Lower leg skin (tissue), 3 donors: Measurements from ENCODE around the gene MPIG6B.

Experiments
- POLR2A ChIP-seq, 2 donors: fragments of 450-650 bp; IDR thresholded peaks; one replicate each; pipeline ENCODE4 v1.6.1; 2016 to 2017; ENCODE audit warnings: antibody characterized with exemption in 2 of 2, mild to moderate bottlenecking in 1 of 2, moderate library complexity in 1 of 2
- TF ChIP-seq, protein P1 (sequence below), 3 donors: fragments of 450-650 bp; IDR thresholded peaks; one replicate each; pipeline ENCODE4 v1.5.1; 2016; ENCODE audit warnings: antibody characterized with exemption in 3 of 3, mild to moderate bottlenecking in 3 of 3, moderate library complexity in 2 of 3

DNA sequence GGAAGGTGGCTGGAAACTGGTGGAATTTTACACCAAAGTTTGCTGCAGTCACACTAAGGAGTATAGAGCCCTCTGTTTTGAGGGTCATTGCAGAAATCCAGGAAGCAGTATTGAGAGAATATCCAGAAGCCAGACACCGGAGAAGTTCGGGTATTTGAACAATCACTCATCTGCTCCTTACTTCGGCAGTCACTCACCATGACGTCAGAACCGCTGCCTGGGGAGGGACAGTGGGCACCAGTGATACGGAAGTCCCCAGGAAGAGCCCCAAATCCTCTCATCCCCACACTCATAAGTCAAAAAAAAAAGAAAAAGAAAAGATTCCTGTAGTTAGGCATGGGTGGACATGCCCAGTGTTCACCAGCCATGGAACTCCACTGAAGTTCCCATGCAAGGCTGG lies 46.3 kb upstream of the MPIG6B start:
- TF ChIP-seq, protein P1, sequence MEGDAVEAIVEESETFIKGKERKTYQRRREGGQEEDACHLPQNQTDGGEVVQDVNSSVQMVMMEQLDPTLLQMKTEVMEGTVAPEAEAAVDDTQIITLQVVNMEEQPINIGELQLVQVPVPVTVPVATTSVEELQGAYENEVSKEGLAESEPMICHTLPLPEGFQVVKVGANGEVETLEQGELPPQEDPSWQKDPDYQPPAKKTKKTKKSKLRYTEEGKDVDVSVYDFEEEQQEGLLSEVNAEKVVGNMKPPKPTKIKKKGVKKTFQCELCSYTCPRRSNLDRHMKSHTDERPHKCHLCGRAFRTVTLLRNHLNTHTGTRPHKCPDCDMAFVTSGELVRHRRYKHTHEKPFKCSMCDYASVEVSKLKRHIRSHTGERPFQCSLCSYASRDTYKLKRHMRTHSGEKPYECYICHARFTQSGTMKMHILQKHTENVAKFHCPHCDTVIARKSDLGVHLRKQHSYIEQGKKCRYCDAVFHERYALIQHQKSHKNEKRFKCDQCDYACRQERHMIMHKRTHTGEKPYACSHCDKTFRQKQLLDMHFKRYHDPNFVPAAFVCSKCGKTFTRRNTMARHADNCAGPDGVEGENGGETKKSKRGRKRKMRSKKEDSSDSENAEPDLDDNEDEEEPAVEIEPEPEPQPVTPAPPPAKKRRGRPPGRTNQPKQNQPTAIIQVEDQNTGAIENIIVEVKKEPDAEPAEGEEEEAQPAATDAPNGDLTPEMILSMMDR (IDR thresholded peaks at IDR 0.05) = no peak
- no peak for TF ChIP-seq POLR2A (IDR thresholded peaks at IDR 0.05)
